A673 (cell line): Measurements from ENCODE around the gene ZNF76.

ENCODE experiments used
- CTCF ChIP-seq: fragments of 300-800, 200-600 bp; sonication (generic); conservative IDR thresholded peaks from 2 replicates; pipeline ENCODE4 v1.5.1; 2017; ENCODE audit warnings: low read depth, mild to moderate bottlenecking, antibody characterized with exemption, low read length, moderate library complexity, mixed read lengths
- EZH2 ChIP-seq: fragments of 200-600 bp; sonication (generic); IDR thresholded peaks from 2 replicates; pipeline ENCODE4 v1.6.1; 2017; ENCODE audit warnings: borderline replicate concordance, low read depth, mild to moderate bottlenecking, mixed read lengths, antibody characterized with exemption, low read length; ENCODE audit not compliant: poor library complexity, severe bottlenecking

GRCh38 chr6:35213298-35213791 lies 46.2 kb upstream of the ZNF76 start:
- TF ChIP-seq CTCF (no peak), EZH2 (no peak)
